Suprapubic skin (tissue), 4 donors: ENCODE measurements around the gene FRZB. TPM values are rescaled to one million over a fixed set of nuclear protein-coding genes. Genes with fewer than 3 reads are reported as not detected.

Experiments
- DNase-seq, 2 donors: peaks; one replicate each; pipeline ENCODE4 v3.0.0-alpha.2; 2019; ENCODE audit warnings: low spot score in 2 of 2
- H3K27ac ChIP-seq: fragments of 200-600 bp; sonication (generic); one replicate; pipeline ENCODE4 v1.5.1; 2019
- H3K27me3 ChIP-seq: fragments of 200-600 bp; sonication (generic); one replicate; pipeline ENCODE4 v1.5.1; 2019
- H3K36me3 ChIP-seq: fragments of 200-600 bp; sonication (generic); one replicate; pipeline ENCODE4 v1.5.1; 2019
- H3K4me1 ChIP-seq: fragments of 200-600 bp; sonication (generic); one replicate; pipeline ENCODE4 v1.5.1; 2019
- H3K4me3 ChIP-seq: fragments of 200-600 bp; sonication (generic); one replicate; pipeline ENCODE4 v1.5.1; 2019; ENCODE audit warnings: mild to moderate bottlenecking
- H3K9me3 ChIP-seq: fragments of 200-600 bp; sonication (generic); one replicate; pipeline ENCODE4 v1.5.1; 2019
- EP300 ChIP-seq: sonication (generic); formaldehyde crosslinking; IDR thresholded peaks from one replicate; pipeline ENCODE4 v1.6.1; 2017; ENCODE audit warnings: antibody characterized with exemption
- POLR2A ChIP-seq, 2 donors: fragments of 450-650 bp; IDR thresholded peaks; one replicate each; pipeline ENCODE4 v1.6.1; 2017; ENCODE audit warnings: antibody characterized with exemption in 2 of 2, mild to moderate bottlenecking in 2 of 2, moderate library complexity in 2 of 2
- POLR2AphosphoS5 ChIP-seq, 3 donors: sonication (generic); formaldehyde crosslinking; IDR thresholded peaks; one replicate each; pipeline ENCODE4 v1.6.1; 2017; ENCODE audit warnings: antibody characterized with exemption in 3 of 3
- WGBS: methylation state at CpG from one replicate; pipeline ENCODE4 v1.1.5; 2018; 5-methylcytosine and 5-hydroxymethylcytosine counted together
- total RNA-seq, 4 donors: library from RNA; depleted of rRNA; stranded (reverse); fragments of >200 nt; gene quantifications; one replicate each; pipeline ENCODE4 v1.1.0, GENCODE V29; 2016
- TF ChIP-seq, protein P1 (sequence below), 2 donors: fragments of 200-600 bp in 1 of 2; fragments of 450-650 bp in 1 of 2; sonication (generic) in 1 of 2; IDR thresholded peaks; one replicate each; pipeline ENCODE4 v1.5.1; 2016 to 2019; ENCODE audit warnings: antibody characterized with exemption in 2 of 2, mild to moderate bottlenecking in 1 of 2, moderate library complexity in 1 of 2

FRZB gene
- total RNA-seq, 4 donors from 2014 or later: 10.7 to 20.3 (median 13.4) TPM

DNA sequence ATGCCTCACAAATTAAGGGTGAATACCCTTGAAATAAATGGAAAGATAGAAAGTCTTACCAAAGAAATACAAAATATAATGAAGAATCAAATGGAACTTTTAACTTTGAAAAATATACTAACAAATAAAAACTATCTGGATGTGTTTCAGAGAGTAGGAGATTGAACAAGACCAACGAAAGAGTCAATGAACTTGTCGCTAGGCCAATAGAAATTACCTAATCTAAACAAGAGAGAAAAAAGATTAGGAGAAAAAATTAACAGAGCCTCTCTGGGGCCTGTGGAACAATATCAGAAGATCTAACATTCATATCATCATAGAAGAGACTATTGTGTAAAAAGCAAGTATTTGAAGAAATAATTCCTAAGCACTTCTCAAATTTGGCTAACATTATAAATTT lies 11.1 kb downstream of the FRZB start:
- Histone ChIP-seq H3K36me3 (no peaks in the 10 kb centered on the region), H3K27ac (no peak overlapping the region), H3K4me1 (no peaks in the 10 kb centered on the region), H3K9me3 (no peaks in the 10 kb centered on the region), H3K27me3 (no peaks in the 10 kb centered on the region), H3K4me3 (no peak overlapping the region)
- WGBS: 79% methylated on average over 2 of the region's 2 CpGs
- no peak for DNase-seq
- TF ChIP-seq EP300 (no peak), POLR2A (IDR thresholded peaks at IDR 0.05) (no peak), POLR2AphosphoS5 (IDR thresholded peaks at IDR 0.05) (no peak)
- TF ChIP-seq, protein P1, sequence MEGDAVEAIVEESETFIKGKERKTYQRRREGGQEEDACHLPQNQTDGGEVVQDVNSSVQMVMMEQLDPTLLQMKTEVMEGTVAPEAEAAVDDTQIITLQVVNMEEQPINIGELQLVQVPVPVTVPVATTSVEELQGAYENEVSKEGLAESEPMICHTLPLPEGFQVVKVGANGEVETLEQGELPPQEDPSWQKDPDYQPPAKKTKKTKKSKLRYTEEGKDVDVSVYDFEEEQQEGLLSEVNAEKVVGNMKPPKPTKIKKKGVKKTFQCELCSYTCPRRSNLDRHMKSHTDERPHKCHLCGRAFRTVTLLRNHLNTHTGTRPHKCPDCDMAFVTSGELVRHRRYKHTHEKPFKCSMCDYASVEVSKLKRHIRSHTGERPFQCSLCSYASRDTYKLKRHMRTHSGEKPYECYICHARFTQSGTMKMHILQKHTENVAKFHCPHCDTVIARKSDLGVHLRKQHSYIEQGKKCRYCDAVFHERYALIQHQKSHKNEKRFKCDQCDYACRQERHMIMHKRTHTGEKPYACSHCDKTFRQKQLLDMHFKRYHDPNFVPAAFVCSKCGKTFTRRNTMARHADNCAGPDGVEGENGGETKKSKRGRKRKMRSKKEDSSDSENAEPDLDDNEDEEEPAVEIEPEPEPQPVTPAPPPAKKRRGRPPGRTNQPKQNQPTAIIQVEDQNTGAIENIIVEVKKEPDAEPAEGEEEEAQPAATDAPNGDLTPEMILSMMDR (IDR thresholded peaks at IDR 0.05): no peak

DNA sequence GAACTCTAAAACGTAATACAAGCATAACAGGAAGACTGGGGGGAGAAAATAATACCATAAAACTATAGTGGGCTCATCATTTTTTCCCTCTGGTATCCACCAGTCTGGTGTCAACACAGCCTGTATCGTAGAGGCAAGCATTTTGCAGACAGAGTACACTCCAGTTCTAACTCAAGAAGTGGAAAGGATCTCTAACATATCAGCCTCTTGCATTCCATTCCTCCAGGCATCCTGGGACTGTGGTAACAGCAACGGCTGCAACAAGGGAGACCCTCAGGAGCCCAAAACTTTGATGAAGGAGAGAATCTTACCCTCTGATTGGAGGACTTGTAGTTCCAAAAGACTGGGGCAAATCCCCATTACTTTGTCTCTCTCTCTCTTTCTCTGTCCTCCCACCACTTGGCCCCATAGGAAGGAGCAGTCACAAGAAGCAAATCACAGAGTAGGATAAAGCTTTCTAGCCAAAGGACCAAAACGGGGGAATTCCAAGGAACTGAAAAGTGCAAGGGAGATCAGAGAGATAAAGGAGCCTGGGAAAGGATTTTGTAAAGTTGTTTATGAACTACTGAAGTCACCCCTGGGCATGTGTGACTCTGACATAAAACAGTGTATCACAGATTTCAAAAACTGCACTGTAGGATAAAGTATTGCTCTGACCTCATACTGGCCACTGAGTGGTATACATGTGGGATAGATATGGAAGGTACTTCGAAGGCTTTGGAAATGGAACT lies 11.9 kb downstream of the FRZB start:
- 58% methylated on average over 5 of the region's 5 CpGs for WGBS
- no peaks in the 10 kb centered on the region for H3K36me3 ChIP-seq

DNA sequence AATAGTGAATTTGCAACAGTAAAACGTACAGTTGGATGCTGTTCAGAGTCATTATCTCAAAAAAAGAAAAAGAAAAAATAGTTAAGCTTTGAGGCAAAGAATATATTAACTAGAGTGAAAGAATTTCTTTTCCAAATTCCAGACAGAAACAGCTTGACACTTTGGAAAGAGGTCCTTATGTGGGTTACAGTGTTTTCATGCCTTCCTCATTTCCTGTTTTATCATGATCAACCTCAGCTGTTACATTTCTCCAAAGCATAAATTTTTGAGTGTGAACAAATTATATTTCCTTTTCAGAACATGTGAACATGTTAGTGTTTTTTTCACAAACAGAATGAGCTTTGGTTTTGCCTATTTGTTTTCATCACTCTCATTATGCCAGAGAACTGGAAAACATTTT lies 13.6 kb downstream of the FRZB start:
- Histone ChIP-seq H3K27me3 (no peaks in the 10 kb centered on the region), H3K36me3 (no peaks in the 10 kb centered on the region), H3K9me3 (no peaks in the 10 kb centered on the region), H3K4me1 (no peaks in the 10 kb centered on the region), H3K4me3 (no peak overlapping the region), H3K27ac (no peak overlapping the region)
- TF ChIP-seq, protein P1 (IDR thresholded peaks at IDR 0.05): no peak
- TF ChIP-seq POLR2A (IDR thresholded peaks at IDR 0.05) (no peak), EP300 (no peak), POLR2AphosphoS5 (IDR thresholded peaks at IDR 0.05) (no peak)
- 42% methylated on average over 1 of the region's 1 CpG for WGBS
- no peak for DNase-seq

More for the DNA sequence above, 11.9 kb downstream of the FRZB start:
- DNase-seq: no peak
- Histone ChIP-seq H3K27me3 (no peaks in the 10 kb centered on the region), H3K4me3 (no peak overlapping the region), H3K4me1 (no peaks in the 10 kb centered on the region), H3K27ac (no peak overlapping the region), H3K9me3 (no peaks in the 10 kb centered on the region)
- TF ChIP-seq, protein P1 (IDR thresholded peaks at IDR 0.05): no peak
- no peak for TF ChIP-seq EP300

DNA sequence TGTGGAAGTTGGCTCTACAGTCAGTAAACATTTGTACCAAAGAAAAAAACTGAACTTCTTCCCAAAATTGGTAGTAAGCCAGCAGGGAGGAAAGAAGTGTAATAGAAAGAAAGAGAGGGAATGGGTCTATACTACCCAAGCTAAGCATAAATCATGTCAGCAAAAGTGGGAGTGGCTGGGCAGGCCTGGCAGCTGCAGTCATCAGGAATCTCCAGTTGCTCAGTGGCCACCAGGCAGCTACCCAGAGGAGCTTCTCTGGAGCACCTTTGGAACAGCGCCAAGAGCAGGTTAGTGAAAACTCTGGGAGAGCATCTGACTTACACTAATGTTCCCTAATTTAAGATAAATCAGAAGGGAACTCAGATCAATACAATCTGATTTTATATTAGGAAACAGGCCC lies 14.3 kb downstream of the FRZB start:
- Histone ChIP-seq H3K9me3 (no peaks in the 10 kb centered on the region), H3K27me3 (no peaks in the 10 kb centered on the region), H3K27ac (no peak overlapping the region), H3K36me3 (no peaks in the 10 kb centered on the region), H3K4me1 (no peaks in the 10 kb centered on the region), H3K4me3 (no peak overlapping the region)
- 83% methylated on average over 1 of the region's 1 CpG for WGBS
- TF ChIP-seq POLR2AphosphoS5 (IDR thresholded peaks at IDR 0.05): no peak
- no peak for TF ChIP-seq EP300
- TF ChIP-seq, protein P1 (IDR thresholded peaks at IDR 0.05): no peak
- no peak for TF ChIP-seq POLR2A (IDR thresholded peaks at IDR 0.05)
- no peak for DNase-seq

DNA sequence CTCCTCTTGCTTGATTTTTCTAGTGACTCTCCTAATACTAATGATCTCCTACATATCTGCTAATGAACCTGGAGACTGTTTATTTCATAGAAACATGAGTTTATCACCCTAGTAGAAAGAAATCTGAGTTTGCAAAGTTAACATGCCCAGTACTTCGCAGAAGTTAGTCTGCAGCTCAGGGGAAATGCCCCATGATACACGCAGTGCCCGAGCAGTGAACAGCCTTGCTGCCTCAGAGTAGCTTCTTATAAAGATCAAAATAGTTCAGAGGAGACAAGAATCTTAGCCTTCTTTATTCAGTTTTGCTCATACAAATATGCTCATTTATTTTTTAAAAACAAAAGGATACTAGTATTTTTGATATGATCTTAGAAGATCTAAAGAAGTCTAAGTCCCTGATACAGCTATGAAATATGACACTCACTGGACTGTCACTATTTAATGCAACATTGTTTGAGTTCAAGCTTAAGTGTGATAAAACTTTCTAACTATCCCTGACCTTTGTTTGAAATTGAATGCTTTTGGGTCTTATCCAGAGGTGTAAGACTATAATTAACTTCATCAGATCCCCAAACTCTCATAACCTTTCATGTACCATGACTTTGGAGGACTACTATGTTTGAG lies 20.5 kb downstream of the FRZB start:
- no peak overlapping the region for H3K4me3 ChIP-seq
- no peak for TF ChIP-seq POLR2AphosphoS5 (IDR thresholded peaks at IDR 0.05)
- TF ChIP-seq EP300: no peak
- TF ChIP-seq, protein P1 (IDR thresholded peaks at IDR 0.05): no peak
- no peak for TF ChIP-seq POLR2A (IDR thresholded peaks at IDR 0.05)
- DNase-seq: no peak
- no peaks in the 10 kb centered on the region for H3K4me1 ChIP-seq
- H3K27me3 ChIP-seq: no peaks in the 10 kb centered on the region
- no peak overlapping the region for H3K27ac ChIP-seq
- 73% methylated on average over 3 of the region's 3 CpGs for WGBS
- H3K9me3 ChIP-seq: no peaks in the 10 kb centered on the region
- no peaks in the 10 kb centered on the region for H3K36me3 ChIP-seq
